GM12875 (cell line): Measurements from ENCODE around the gene AIFM3.
A peak's percentile ranks its signal among the peaks of the same experiment; 100 is the strongest.

Experiments used
- H3K4me3 ChIP-seq: one replicate; pipeline ENCODE4 v1.5.1; 2011; ENCODE audit warnings: low read depth, low read length, control low read depth
- TF ChIP-seq, protein P1 (sequence below): IDR thresholded peaks from 2 replicates; pipeline ENCODE4 v1.5.1; 2011; ENCODE audit warnings: low read depth, mild to moderate bottlenecking, control low read depth, inconsistent platforms, low read length, moderate library complexity, borderline replicate concordance; ENCODE audit not compliant: insufficient read depth

Gene AIFM3, protein sequence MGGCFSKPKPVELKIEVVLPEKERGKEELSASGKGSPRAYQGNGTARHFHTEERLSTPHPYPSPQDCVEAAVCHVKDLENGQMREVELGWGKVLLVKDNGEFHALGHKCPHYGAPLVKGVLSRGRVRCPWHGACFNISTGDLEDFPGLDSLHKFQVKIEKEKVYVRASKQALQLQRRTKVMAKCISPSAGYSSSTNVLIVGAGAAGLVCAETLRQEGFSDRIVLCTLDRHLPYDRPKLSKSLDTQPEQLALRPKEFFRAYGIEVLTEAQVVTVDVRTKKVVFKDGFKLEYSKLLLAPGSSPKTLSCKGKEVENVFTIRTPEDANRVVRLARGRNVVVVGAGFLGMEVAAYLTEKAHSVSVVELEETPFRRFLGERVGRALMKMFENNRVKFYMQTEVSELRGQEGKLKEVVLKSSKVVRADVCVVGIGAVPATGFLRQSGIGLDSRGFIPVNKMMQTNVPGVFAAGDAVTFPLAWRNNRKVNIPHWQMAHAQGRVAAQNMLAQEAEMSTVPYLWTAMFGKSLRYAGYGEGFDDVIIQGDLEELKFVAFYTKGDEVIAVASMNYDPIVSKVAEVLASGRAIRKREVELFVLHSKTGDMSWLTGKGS

DNA sequence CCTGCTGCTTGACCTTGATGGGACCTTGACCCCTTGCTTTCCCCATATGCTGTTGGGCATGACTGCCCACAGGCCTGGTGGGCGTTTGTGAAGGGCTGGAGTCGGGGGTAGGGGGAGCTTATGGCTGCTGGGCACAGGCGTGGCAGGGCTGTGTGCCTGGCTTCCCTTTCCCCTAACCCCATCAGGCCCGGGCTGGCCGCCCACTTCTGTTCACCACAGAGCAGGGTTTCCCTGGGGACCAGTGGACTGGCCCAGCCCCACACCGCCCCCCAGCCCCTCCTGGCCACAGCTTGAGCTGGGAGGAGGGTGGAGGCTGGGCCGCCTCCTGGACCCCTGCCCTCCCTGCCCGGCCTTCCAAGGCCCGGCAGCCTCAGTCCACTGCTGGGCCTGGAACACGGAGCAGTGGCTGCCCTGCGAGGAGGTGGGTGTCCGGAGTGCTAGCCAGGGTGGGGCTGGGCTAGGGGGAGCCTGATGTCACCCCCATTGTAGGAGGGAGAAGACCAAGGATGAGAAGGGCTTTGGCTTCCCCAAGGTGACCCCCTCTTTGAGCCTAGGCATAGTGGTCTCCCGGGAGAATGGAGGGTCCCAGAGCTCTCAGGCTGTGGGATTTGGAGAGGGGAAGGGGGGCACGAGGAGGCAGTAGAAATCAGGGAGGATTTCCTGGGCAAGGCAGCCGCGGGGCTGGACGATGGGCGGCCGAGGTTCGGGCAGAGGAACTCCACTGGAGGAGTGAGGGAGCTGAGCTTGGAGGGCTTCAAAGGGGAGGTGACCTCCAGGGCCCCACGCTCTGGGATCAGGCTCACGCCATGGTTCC is at the start of gene AIFM3:
TSS of gene AIFM3 (plus strand) at position 373 of the 814 bp plus-strand sequence. CDS start 690 bp downstream, outside the sequence.
- TF ChIP-seq, protein P1, sequence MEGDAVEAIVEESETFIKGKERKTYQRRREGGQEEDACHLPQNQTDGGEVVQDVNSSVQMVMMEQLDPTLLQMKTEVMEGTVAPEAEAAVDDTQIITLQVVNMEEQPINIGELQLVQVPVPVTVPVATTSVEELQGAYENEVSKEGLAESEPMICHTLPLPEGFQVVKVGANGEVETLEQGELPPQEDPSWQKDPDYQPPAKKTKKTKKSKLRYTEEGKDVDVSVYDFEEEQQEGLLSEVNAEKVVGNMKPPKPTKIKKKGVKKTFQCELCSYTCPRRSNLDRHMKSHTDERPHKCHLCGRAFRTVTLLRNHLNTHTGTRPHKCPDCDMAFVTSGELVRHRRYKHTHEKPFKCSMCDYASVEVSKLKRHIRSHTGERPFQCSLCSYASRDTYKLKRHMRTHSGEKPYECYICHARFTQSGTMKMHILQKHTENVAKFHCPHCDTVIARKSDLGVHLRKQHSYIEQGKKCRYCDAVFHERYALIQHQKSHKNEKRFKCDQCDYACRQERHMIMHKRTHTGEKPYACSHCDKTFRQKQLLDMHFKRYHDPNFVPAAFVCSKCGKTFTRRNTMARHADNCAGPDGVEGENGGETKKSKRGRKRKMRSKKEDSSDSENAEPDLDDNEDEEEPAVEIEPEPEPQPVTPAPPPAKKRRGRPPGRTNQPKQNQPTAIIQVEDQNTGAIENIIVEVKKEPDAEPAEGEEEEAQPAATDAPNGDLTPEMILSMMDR: no peak
- H3K4me3 ChIP-seq: no peak within 1 kb of the TSS

DNA sequence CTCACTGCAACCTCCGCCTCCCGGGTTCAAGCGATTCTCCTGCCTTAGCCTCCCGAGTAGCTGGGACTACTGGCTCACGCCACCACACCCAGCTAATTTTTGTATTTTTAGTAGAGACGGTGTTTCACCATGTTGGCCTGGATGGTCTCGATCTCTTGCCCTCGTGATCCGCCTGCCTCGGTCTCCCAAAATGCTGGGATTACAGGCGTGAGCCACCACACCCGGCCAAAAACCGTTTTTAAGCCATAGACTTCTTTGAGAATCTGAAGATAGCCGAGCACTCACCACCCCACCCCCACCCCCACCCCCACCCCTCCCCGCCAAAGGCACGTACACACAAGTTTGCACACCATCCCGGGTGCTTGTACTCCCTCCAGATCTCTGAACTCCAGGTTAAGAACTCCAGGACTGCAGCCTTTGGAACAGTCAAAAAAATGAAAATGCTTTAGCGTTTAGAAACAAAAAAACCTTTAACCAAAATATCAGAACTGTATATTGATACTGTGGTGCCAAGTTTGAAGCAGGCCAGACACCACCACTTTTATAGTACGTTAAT is 48.3 kb upstream of the AIFM3 start:
- H3K4me3 ChIP-seq: peak overlapping the region; percentile 84
- TF ChIP-seq, protein P1: no peak

DNA sequence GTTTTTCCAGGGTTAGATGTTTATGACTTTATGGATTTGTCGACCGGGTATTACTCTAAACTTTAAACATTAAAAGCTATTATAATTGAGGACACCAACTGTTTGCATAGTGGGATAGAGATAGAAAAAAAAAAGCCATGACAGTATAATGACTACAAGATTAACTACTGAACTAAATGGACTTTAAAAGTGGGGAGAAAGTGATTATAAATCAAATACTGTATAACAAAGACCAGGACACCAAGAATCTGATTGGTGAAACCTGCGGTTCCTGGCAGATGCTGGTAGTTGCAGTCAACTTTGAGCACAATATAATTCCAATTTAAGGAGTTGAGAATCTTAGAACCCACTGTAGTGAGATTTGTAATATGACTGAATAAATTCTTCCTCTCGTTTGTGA is 47.3 kb upstream of the AIFM3 start:
- TF ChIP-seq, protein P1: no peak
- H3K4me3 ChIP-seq: peak overlapping the region; percentile 84

DNA sequence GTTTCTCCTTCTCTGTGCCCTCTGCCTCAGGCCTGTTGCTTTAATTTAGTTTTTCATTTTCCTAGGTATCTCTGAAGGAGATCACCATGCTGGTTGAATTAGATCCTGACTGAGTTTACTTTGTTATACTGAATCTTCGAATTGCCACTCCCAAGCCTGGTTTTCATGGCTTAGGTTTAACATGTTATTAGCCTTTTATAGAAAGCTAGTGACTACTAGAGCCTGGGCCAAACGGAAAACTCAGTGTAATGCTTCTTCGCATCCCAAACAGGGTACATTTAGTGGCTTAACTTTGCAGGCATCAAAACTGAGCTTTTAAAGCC is 46.2 kb upstream of the AIFM3 start:
- H3K4me3 ChIP-seq: peak overlapping the region; percentile 84
- TF ChIP-seq, protein P1: no peak

DNA sequence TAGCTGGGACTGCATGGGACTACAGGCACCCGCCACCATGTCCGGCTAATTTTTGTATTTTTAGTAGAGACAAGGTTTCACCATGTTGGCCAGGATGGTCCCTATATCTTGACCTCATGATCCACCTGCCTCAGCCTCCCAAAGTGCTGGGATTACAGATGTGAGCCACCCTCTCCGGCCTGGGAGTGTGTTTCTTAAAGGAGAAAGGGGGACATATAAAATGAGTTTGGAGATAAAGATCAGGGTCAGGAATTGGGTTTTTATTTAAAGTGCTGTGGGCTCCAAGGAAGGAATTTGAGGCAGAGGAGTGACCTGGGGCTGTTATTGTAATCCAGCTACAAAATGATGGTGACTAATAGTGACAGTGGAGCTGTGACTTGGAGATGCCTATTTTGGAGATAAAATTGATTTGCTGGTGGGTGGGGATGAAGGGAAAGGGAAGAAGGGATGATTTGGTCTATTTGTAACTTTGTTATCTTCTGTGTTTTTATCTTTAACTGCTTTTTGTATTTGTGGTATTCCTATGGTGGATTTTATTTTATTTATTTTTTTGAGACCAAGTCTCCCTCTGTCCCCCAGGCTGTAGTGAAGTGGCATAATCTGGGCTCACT is 44.8 kb upstream of the AIFM3 start:
- H3K4me3 ChIP-seq: no peak overlapping the region
- TF ChIP-seq, protein P1: no peak

DNA sequence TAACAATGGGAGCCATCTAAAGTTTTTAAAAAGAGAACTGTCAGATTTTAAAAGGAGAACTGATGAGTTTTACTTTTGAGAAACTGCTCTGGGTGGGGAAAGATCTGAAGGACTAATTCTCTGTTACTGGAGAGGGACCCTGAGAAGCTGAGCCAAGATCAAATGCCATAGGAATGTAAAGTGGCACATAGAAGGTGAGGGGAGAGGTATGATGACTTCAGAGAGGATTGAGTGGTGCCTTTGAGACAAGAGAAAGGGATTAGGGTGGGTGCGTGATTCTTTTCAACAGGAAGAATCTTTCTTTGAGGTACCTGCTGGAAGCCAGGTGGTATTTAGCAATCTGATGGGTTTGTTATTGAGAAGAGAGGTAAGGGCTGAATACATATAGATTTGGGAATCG is 40.8 kb upstream of the AIFM3 start:
- TF ChIP-seq, protein P1: no peak
- no peak overlapping the region for H3K4me3 ChIP-seq
